Endodermal cell (in vitro differentiated cells): ENCODE data around the gene TRIM60. TPM values are rescaled to one million over a fixed set of nuclear protein-coding genes. Genes with fewer than 3 reads are reported as not detected.

Experiments
- DNase-seq: peaks from one replicate; pipeline ENCODE4 v3.0.0-alpha.2; 2017
- H3K27ac ChIP-seq: 2 replicates; pipeline ENCODE4 v1.5.1; 2013; ENCODE audit warnings: mild to moderate bottlenecking, low read depth, low read length, moderate library complexity
- H3K27me3 ChIP-seq: 2 replicates; pipeline ENCODE4 v1.6.1; 2013; ENCODE audit warnings: mild to moderate bottlenecking, low read length, moderate library complexity; ENCODE audit not compliant: insufficient read depth, control insufficient read depth, poor library complexity, severe bottlenecking
- H3K36me3 ChIP-seq: 2 replicates; pipeline ENCODE4 v1.7.0; 2013; ENCODE audit warnings: mild to moderate bottlenecking, low read length, moderate library complexity; ENCODE audit not compliant: control insufficient read depth, insufficient read depth
- H3K4me1 ChIP-seq: one replicate; pipeline ENCODE4 v1.7.0; 2013; ENCODE audit warnings: low read length; ENCODE audit not compliant: control insufficient read depth, insufficient read depth
- H3K4me3 ChIP-seq: 2 replicates; pipeline ENCODE4 v1.5.1; 2013; ENCODE audit warnings: mild to moderate bottlenecking, low read length, moderate library complexity
- H3K9ac ChIP-seq: 2 replicates; pipeline ENCODE4 v1.6.1; 2013; ENCODE audit warnings: mild to moderate bottlenecking, low read length, moderate library complexity; ENCODE audit not compliant: poor library complexity, severe bottlenecking; ENCODE audit errors: extremely low read depth
- H3K9me3 ChIP-seq: 2 replicates; pipeline ENCODE4 v1.6.1; 2013; ENCODE audit warnings: mild to moderate bottlenecking, low read length, moderate library complexity; ENCODE audit not compliant: control insufficient read depth
- H3K27ac Mint-ChIP-seq: 2 replicates; pipeline ENCODE4 v1.8.0; 2020; ENCODE audit warnings: mixed read lengths
- H3K27me3 Mint-ChIP-seq: 2 replicates; pipeline ENCODE4 v1.8.0; 2021; ENCODE audit warnings: mild to moderate bottlenecking, mixed read lengths; ENCODE audit not compliant: insufficient read depth
- H3K36me3 Mint-ChIP-seq: 2 replicates; pipeline ENCODE4 v1.8.0; 2020; ENCODE audit warnings: low read depth, mixed read lengths
- H3K4me1 Mint-ChIP-seq: 2 replicates; pipeline ENCODE4 v1.8.0; 2020; ENCODE audit warnings: mixed read lengths
- H3K4me3 Mint-ChIP-seq: 2 replicates; pipeline ENCODE4 v1.8.0; 2020; ENCODE audit warnings: mild to moderate bottlenecking, moderate library complexity, mixed read lengths
- H3K9me3 Mint-ChIP-seq: 2 replicates; pipeline ENCODE4 v1.8.0; 2020; ENCODE audit warnings: mild to moderate bottlenecking, mixed read lengths
- WGBS, 2 experiments: methylation state at CpG; one replicate each; pipeline versions ENCODE4 v1.1.5 to v1.1.7; 2013; ENCODE audit warnings: missing lambda C conversion rate in 2 of 2, mixed read lengths in 1 of 2; ENCODE audit not compliant: insufficient coverage in 1 of 2, insufficient read length in 1 of 2; 5-methylcytosine and 5-hydroxymethylcytosine counted together
- total RNA-seq, 2 donors: library from RNA; stranded (reverse); fragmentation: NEBNext Ultra II Directional in 1 of 2; extraction: Animal tissue kit (Norgen Biotek cat#: 25700) in 1 of 2; gene quantifications; 2 replicates in 1 of 2; 3 replicates in 1 of 2; pipeline ENCODE4 v1.2.1, GENCODE V29; 2021
- TF ChIP-seq, protein P1 (sequence below): fragments of 200-600 bp; sonication (generic); conservative IDR thresholded peaks from 2 replicates; pipeline ENCODE4 v1.5.0; 2021; ENCODE audit warnings: antibody characterized with exemption, mild to moderate bottlenecking

Gene TRIM60
- total RNA-seq, 2 donors from 2014 or later: not detected

DNA sequence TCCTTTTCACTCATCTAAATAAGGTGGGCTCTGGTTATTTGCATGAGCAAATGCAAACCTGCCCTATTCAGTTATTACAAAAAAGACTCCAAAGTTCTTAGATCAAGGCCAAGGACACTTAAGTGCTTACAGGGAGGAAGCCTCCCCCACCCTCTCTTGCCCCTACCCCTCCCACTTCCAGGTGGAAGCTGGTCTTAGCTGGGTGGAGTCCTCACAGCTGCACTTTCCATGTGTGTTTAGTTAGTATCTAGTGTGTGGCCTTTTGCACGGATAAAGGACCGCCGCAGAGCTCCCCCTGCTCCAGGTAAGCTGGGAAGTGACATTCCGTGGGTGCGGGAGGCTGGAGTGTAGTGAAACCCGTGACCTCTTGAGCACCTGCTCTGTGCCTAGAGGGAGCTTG is 21.8 kb downstream of the TRIM60 start, which contains the start of gene TRIM75:
TSS of gene TRIM75 (plus strand) at position 222 of the 400 bp plus-strand sequence. CDS start 5,282 bp downstream, outside the sequence.
- Histone ChIP-seq H3K36me3 (no peaks in the 10 kb centered on the region), H3K27me3 (no peaks in the 10 kb centered on the region), H3K9ac (no peak within 1 kb of the TSS), H3K4me1 (peaks cover 3% of the 10 kb centered on the region), H3K27ac (no peak within 1 kb of the TSS), H3K9me3 (no peaks in the 10 kb centered on the region), H3K4me3 (no peak within 1 kb of the TSS)
- Mint-ChIP-seq H3K27ac (no peak within 1 kb of the TSS), H3K4me3 (no peak within 1 kb of the TSS), H3K9me3 (no peaks in the 10 kb centered on the region), H3K27me3 (no peaks in the 10 kb centered on the region), H3K36me3 (no peaks in the 10 kb centered on the region), H3K4me1 (peaks cover 7% of the 10 kb centered on the region)
- whole genome bisulfite sequencing, 2 experiments: 87 to 88% methylated on average over 3 to 6 of the region's 6 CpGs
- TF ChIP-seq, protein P1, sequence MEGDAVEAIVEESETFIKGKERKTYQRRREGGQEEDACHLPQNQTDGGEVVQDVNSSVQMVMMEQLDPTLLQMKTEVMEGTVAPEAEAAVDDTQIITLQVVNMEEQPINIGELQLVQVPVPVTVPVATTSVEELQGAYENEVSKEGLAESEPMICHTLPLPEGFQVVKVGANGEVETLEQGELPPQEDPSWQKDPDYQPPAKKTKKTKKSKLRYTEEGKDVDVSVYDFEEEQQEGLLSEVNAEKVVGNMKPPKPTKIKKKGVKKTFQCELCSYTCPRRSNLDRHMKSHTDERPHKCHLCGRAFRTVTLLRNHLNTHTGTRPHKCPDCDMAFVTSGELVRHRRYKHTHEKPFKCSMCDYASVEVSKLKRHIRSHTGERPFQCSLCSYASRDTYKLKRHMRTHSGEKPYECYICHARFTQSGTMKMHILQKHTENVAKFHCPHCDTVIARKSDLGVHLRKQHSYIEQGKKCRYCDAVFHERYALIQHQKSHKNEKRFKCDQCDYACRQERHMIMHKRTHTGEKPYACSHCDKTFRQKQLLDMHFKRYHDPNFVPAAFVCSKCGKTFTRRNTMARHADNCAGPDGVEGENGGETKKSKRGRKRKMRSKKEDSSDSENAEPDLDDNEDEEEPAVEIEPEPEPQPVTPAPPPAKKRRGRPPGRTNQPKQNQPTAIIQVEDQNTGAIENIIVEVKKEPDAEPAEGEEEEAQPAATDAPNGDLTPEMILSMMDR: no peak
- DNase-seq: no peak

DNA sequence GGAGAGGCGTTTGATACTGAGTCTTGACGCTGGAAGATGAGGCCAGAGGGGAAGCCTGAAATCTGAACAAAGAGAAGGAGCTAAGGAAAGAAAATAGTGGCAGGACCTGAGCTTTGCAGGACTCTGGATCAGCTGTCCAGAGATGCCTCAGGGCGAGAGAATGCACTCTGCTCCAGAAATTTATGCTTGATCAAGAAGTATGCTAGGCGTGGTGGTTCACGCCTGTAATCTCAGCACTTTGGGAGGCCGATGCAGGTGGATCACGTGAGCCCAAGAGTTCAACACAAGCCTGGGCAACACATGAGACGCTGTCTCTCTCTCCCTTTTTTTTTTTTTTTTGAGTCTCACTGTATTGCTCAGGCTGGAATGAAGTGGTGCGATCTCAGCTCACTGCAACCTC is 23.8 kb downstream of the TRIM60 start:
- H3K4me3 ChIP-seq: no peak overlapping the region
- TF ChIP-seq, protein P1: no peak
- no peak for DNase-seq
- WGBS, 2 experiments: 89 to 92% methylated on average over 8 to 9 of the region's 9 CpGs
- H3K4me1 Mint-ChIP-seq: peaks cover 15% of the 10 kb centered on the region
- H3K27me3 Mint-ChIP-seq: no peaks in the 10 kb centered on the region
- H3K9me3 Mint-ChIP-seq: no peaks in the 10 kb centered on the region
- no peak overlapping the region for H3K9ac ChIP-seq
- no peaks in the 10 kb centered on the region for H3K36me3 ChIP-seq
- H3K9me3 ChIP-seq: no peaks in the 10 kb centered on the region
- no peak overlapping the region for H3K4me3 Mint-ChIP-seq
- H3K27ac ChIP-seq: no peak overlapping the region
- H3K36me3 Mint-ChIP-seq: no peaks in the 10 kb centered on the region
- no peaks in the 10 kb centered on the region for H3K27me3 ChIP-seq
- H3K27ac Mint-ChIP-seq: no peak overlapping the region
- peaks cover 7% of the 10 kb centered on the region for H3K4me1 ChIP-seq

DNA sequence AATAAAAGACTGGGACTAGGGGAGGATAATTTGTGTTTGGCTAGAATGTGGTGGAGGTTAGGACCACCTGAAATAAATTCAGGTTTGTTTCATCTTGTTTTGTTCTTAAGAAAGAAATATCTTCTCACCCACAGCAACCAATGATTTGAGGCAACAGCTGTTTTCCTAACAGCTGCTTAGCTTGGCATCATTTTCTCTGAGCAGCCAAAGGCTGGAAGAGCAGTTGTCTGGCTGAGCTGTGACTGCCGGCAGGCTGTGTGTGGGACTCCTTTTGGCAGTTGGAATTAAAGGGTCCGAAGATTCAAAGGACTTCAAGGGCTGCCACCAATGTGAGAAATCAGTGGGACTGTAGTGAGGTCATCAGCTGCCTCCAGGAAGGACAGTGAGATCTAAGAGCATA is 26.9 kb downstream of the TRIM60 start:
- no peaks in the 10 kb centered on the region for H3K36me3 Mint-ChIP-seq
- Histone ChIP-seq H3K9ac (no peak overlapping the region), H3K9me3 (no peaks in the 10 kb centered on the region), H3K27ac (no peak overlapping the region), H3K27me3 (no peaks in the 10 kb centered on the region), H3K36me3 (no peaks in the 10 kb centered on the region), H3K4me3 (no peak overlapping the region), H3K4me1 (peaks cover 4% of the 10 kb centered on the region)
- peaks cover 7% of the 10 kb centered on the region for H3K4me1 Mint-ChIP-seq
- no peaks in the 10 kb centered on the region for H3K27me3 Mint-ChIP-seq
- 67 to 95% methylated on average over 1 to 2 of the region's 2 CpGs for WGBS, 2 experiments
- H3K4me3 Mint-ChIP-seq: no peak overlapping the region
- TF ChIP-seq, protein P1: no peak
- no peak overlapping the region for H3K27ac Mint-ChIP-seq
- H3K9me3 Mint-ChIP-seq: no peaks in the 10 kb centered on the region
- no peak for DNase-seq
